Right hindlimb (tissue), 1 donor: ENCODE data around the gene RCVRN.

Source experiments
- DNase-seq: peaks from one replicate; pipeline ENCODE4 v3.0.0-alpha.2; 2018

Gene RCVRN

GRCh38 chr17:9905078-9905415, at the start of gene RCVRN:
RCVRN (minus strand) TSS chr17:9905271; CDS start chr17:9905180, 91 bp downstream.
- no peak for DNase-seq

- no peak for DNase-seq
These were observed 48.4 kb upstream of the RCVRN start for GRCh38 chr17:9953492-9953891.

DNA sequence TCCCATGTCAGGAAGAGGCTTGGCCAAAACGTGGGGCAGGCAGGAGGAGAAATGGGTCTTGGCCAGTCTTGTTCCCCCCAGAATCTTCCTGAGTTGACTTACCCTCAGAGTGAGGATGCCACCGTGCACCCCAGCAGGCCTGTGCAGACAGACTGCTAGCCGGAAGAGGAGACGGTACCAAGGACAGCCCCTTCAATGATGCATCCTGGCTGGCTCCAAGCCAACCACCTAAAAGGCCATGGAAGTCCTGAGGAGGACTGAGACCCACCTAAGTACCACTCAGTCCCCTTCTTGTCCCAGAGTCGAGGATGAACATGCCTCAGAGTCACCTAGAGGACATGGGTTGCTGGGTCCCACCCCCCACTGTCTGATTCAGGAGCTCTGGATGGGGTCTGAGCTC, 46.7 kb upstream of the RCVRN start:
- no peak for DNase-seq

DNA sequence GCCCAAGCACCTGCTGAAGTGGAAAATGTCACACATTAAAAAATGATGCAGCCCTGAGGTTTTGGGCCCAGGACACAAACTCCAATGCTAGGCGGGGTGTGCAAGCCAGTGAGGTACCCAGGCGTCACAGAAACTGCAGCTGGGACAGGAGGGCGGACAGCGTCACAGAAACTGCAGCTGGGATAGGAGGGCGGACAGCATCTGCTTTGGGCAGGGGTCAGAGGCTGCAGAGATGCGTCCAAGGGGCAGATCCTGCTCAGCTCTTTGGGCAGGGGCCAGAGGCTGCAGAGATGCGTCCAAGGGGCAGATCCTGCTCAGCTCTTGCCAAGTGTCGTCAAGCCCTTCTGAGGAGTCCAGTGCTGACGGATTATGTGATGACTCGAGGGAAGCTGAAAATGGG, 43.9 kb upstream of the RCVRN start:
- no peak for DNase-seq

GRCh38 chr17:9944704-9945103, 39.6 kb upstream of the RCVRN start:
- DNase-seq, result no peak

DNA sequence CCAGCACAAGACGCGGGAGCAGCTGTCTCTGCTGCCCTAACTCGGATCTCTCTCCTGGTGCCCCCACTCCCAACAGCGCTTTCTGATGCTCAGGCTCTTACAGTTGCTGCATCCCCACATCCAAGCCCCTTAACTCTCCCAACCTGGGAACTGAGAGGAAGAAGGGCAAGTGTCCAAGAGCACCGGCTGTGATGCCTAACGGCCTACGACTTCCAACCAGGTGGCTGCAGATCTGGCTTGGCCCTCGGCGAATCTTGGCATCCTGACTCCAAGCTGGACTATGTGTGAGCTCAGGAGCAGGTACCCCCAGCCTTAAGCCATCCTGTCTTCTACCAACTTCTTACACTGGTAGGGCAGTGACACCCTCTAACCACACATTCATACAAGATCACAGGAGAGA, 38.3 kb upstream of the RCVRN start:
- DNase-seq, result no peak

GRCh38 chr17:9942885-9943284, 37.8 kb upstream of the RCVRN start:
- DNase-seq, result no peak

DNA sequence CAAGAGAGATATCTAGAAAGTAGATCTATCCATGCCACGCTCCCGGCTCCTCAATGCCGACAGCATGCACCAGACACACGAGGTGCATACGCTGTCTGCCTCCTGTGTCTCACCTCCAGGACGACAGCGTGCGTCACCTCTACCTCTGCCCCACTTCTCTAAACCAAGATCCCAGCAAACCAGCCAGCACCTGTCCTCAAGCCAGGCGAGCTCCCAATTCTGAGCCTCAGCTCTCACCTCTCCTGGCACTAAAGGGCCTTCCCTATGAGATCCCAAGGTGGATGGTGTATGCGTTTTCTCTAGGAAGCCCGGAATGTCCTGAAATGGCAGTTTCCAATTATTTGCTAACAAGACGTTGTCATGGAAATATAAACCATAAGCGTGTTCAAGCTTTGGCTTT, 36.2 kb upstream of the RCVRN start:
- no peak for DNase-seq

GRCh38 chr17:9940841-9941240, 35.8 kb upstream of the RCVRN start:
- no peak for DNase-seq

- DNase-seq, result no peak
These were observed 33.7 kb upstream of the RCVRN start for GRCh38 chr17:9938764-9939163.

- DNase-seq, result no peak
These were observed 32.8 kb upstream of the RCVRN start for GRCh38 chr17:9937901-9938300.

DNA sequence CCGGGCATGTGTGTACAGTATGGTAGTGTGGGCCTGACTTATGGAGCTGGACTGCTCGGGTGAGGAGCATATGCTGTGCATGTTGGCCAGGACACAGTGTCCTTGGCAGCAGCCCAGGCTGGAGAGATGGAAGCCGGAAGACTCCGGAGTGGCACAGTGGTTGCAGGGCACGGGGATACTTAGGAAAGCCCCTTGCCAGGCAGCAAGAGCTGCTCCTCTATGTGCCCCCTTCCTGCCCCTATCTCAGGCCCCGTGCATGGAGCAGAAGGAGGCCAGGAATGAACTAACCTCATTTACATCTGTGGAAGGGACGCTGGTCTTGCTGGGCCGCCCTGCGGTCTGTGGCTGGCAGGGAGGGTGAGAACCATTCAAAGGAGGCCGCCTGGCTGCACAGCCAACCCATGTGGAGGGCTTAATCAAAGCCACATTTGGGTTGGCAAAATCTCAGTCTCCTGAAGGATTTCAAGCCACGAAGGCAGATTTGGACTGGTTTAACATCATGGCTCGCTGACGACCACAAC, 32.2 kb upstream of the RCVRN start:
- peak; percentile 80 for DNase-seq

GRCh38 chr17:9936095-9936494, 31.0 kb upstream of the RCVRN start:
- no peak for DNase-seq

- no peak for DNase-seq
These were observed 30.3 kb upstream of the RCVRN start for GRCh38 chr17:9935408-9935807.

DNA sequence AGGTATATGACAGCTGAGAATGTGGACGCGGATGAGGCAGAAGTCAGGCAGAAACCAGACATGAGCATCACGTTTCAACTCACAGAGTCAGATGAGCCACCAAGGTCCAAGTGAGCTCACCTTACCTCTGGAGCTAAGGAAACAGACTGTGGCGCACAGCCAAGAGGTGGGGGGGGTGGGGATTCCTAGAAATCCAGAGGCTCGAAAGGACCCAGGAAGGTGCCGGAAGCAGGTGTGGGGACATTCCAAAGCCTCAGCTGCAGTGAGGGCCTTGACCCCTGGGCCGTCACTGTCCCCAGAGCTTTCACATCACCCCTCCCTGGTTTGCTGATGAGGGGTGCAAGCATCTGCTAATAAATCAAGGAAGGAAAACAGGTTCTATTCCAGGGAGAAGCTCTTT, 29.3 kb upstream of the RCVRN start:
- DNase-seq, result no peak

- no peak for DNase-seq
These were observed 27.4 kb upstream of the RCVRN start for GRCh38 chr17:9932491-9932890.

DNA sequence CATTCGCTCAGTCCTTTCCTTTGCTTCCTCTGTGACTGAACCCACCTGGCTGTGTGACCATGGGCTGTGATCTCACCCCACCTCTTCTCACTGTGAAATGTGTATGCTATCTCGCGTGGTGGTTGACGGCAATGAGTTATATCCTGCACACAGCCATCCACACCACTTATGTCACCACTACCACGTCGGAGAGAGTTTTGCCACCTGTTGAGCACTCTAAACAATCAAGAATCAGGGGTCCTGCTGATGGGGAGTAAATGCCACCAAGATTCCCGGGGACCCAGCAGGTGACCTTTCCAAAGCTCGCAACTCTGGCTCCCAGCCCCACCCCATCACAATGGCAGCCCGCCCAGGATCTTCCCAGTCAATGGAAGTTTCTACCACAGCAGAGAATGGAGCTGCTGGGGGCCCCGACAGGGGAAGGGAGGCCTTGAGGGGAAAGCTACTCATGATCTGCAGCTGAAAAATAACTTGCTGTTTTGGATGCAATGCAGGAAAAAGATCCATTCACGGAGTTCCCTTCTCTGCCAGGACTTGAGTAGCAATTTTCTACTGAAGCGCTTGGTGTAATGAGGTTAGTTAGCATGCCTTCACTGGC, 26.2 kb upstream of the RCVRN start:
- peak; percentile 79 for DNase-seq

DNA sequence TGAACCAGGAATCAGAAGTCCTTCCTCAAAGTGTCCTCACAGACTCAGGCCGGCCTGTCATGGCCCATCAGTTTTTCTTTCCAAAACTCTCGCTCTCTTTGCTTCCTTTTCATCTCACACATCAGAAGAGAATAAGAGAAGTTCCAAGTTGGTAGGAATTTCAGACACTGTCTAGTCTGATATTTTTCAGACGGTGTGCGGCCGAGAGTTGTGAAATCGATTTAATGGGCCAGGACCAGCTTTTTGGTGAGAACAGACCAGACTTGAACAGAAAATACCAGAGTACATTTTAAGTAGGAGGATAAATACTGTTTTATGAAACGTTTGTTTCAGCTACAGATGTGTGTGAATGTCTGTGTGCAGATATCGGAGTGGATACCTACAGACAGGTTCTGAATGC, 24.8 kb upstream of the RCVRN start:
- DNase-seq, result no peak

DNA sequence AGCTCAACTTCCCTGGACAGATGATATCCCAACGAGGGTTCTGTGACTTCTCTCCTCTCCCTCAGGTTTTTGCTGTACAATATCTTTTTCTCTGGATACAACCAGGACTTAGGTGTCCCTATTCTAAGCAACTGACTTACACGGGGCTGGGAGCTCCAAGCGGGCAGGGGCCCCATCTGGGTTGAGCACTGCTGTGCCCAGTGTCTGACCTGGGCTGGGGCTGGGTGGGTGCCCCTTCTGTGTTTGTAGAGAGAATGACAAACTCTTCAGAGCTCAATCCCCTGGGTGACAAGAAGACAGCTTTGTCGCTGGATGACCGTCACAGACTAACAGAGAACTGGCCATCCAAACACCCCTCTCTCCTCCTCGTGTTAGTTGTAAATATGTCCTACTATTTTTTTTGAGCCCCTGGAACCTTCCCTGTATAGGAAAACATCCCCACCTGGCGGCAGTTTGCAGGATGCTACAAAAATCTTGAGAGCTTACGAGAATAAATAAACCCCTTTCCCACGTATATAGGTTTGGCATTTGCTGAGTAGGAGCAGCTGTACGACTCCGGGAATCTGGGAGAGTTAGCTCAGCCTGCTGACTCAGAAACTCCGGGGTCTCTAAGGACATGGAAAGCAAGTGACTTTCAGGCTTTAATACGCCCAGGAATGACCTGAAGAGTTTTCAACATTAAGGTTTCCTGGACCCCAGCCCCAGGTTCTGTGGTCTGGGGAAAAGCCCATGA, 23.7 kb upstream of the RCVRN start:
- peak; percentile 84 for DNase-seq

- no peak for DNase-seq
These were observed 21.2 kb upstream of the RCVRN start for GRCh38 chr17:9926150-9926804.

- no peak for DNase-seq
These were observed 20.4 kb upstream of the RCVRN start for GRCh38 chr17:9925457-9925856.

DNA sequence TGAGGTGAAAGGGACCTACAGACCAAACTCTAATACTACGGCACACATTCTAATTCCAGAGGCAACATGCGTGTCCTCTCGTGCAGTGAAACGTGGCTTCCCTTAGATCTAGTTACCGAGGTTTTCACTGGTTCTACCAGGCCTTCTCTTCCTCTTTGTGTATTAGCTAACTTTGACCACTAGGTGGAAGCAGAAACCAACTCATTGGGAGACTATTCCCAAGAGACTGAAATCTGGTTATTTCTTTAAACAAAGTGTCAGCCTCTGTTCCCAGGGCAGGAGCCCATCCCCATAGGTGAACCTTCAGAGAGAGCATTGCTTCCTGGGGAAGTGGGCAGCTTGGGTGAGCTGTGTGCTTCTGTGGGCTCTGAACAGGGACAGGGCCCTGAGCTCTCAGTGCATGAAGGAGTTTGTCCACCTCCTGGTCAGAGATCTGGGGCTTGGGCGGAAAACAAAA, 19.7 kb upstream of the RCVRN start:
- DNase-seq, result peak; percentile 52

GRCh38 chr17:9922012-9922848, 17.2 kb upstream of the RCVRN start:
- DNase-seq, result no peak
